Naive thymus-derived CD4-positive, alpha-beta T cell (primary cell): ENCODE results near the gene TMEM181. TPM values are rescaled to one million over a fixed set of nuclear protein-coding genes. Genes with fewer than 3 reads are reported as not detected.

Experiments used
- ATAC-seq: fragments of 150-1000 bp; cut with Tn5 transposase; 2 replicates; pipeline ENCODE4 v1.10.0; 2021; ENCODE audit warnings: mild to moderate bottlenecking, moderate library complexity
- CTCF ChIA-PET: fragments of 350-600 bp; sonication (Branson Sonifier 250); formaldehyde crosslinking; loops from one replicate; lab custom pipeline; 2021; ENCODE audit warnings: antibody characterized with exemption; lab: Charles Lee
- POLR2A ChIA-PET: fragments of 350-600 bp; sonication (Branson Sonifier 250); formaldehyde crosslinking; loops from one replicate; lab custom pipeline; 2021; ENCODE audit warnings: antibody characterized with exemption, inconsistent platforms; lab: Charles Lee
- DNase-seq, 9 donors: peaks; one replicate each; pipeline versions ENCODE4 v3.0.0 to v3.0.0-alpha.2; 2020 to 2022; ENCODE audit warnings: mixed read lengths in 1 of 9
- H3K27ac ChIP-seq: one replicate; pipeline ENCODE4 v1.7.0; 2013; ENCODE audit warnings: mild to moderate bottlenecking, low read depth, low read length, moderate library complexity
- H3K27me3 ChIP-seq, 2 donors: one replicate each; pipeline ENCODE4 v1.7.0; 2013; ENCODE audit warnings: low read length in 2 of 2, mild to moderate bottlenecking in 2 of 2, moderate library complexity in 2 of 2; ENCODE audit not compliant: control insufficient read depth in 2 of 2, insufficient read depth in 2 of 2
- H3K36me3 ChIP-seq, 3 experiments: 1 replicate in 2 of 3; 2 replicates in 1 of 3; pipeline ENCODE4 v1.7.0; 2013; ENCODE audit warnings: low read length in 3 of 3, mild to moderate bottlenecking in 3 of 3, moderate library complexity in 1 of 3; ENCODE audit not compliant: insufficient read depth in 3 of 3, control insufficient read depth in 2 of 3
- H3K4me1 ChIP-seq, 2 donors: one replicate each; pipeline ENCODE4 v1.7.0; 2013; ENCODE audit warnings: low read length in 2 of 2, mild to moderate bottlenecking in 2 of 2, moderate library complexity in 1 of 2; ENCODE audit not compliant: control insufficient read depth in 2 of 2, insufficient read depth in 2 of 2
- H3K4me3 ChIP-seq: 2 replicates; pipeline ENCODE4 v1.7.0; 2013; ENCODE audit warnings: mild to moderate bottlenecking, low read length
- H3K9me3 ChIP-seq, 3 experiments: 1 replicate in 2 of 3; 2 replicates in 1 of 3; pipeline ENCODE4 v1.7.0; 2013; ENCODE audit warnings: low read length in 3 of 3; ENCODE audit not compliant: control insufficient read depth in 2 of 3
- H3K27ac Mint-ChIP-seq, 9 donors: one replicate each; pipeline ENCODE4 v1.8.0; 2020 to 2022; ENCODE audit warnings: mixed read lengths in 9 of 9, mild to moderate bottlenecking in 8 of 9, moderate library complexity in 5 of 9, inconsistent platforms in 2 of 9
- H3K27me3 Mint-ChIP-seq, 5 donors: one replicate each; pipeline ENCODE4 v1.8.0; 2021 to 2022; ENCODE audit warnings: mixed read lengths in 5 of 5, mild to moderate bottlenecking in 1 of 5
- H3K36me3 Mint-ChIP-seq, 5 donors: one replicate each; pipeline ENCODE4 v1.8.0; 2020 to 2022; ENCODE audit warnings: mixed read lengths in 5 of 5, mild to moderate bottlenecking in 3 of 5, inconsistent platforms in 1 of 5
- H3K4me1 Mint-ChIP-seq, 7 donors: one replicate each; pipeline ENCODE4 v1.8.0; 2020 to 2022; ENCODE audit warnings: mixed read lengths in 7 of 7, mild to moderate bottlenecking in 3 of 7, inconsistent platforms in 1 of 7
- H3K4me3 Mint-ChIP-seq, 10 donors: one replicate each; pipeline ENCODE4 v1.8.0; 2020 to 2022; ENCODE audit warnings: mild to moderate bottlenecking in 10 of 10, mixed read lengths in 10 of 10, moderate library complexity in 6 of 10, inconsistent platforms in 2 of 10
- H3K9me3 Mint-ChIP-seq, 11 donors: one replicate each; pipeline ENCODE4 v1.8.0; 2020 to 2022; ENCODE audit warnings: mixed read lengths in 11 of 11, mild to moderate bottlenecking in 4 of 11, inconsistent platforms in 1 of 11, moderate library complexity in 1 of 11
- intact Hi-C, 2 donors: fragments of 100-400 bp; cut with micrococcal nuclease; formaldehyde crosslinking; loops; one replicate each; pipeline ENCODE4 v1.15.1; 2023
- polyA plus RNA-seq, 2 donors: library from polyadenylated mRNA; unstranded; fragments of 300-500 nt; fragmentation: Illumina TruSeq; gene quantifications; one replicate each; pipeline ENCODE4 v1.2.3, GENCODE V29; 2021
- total RNA-seq, 6 experiments: library from RNA in 5 of 6; stranded (reverse) in 5 of 6; gene quantifications; 1 replicate in 5 of 6; 2 replicates in 1 of 6; pipeline ENCODE4 v1.2.3 and lab custom pipeline; 2021 to 2026

TMEM181 gene
- total and polyA plus RNA-seq, 7 experiments from 2014 or later: 1.9 to 17.2 (median 15.7) TPM

GRCh38 chr6:158559338-158559894 is 475 bp upstream of the TMEM181 start:
- Mint-ChIP-seq H3K27ac (peak overlapping the region; percentile 59 to 91 (median 81)), H3K9me3 (no peaks in the 10 kb centered on the region), H3K27me3 (peaks cover 0 to 24% (median 0%) of the 10 kb centered on the region in 5 donors), H3K4me3 (peak overlapping the region; percentile 68 to 97 (median 80)), H3K4me1 (peaks cover 21 to 38% (median 37%) of the 10 kb centered on the region in 7 donors), H3K36me3 (peaks cover 0 to 4% (median 0%) of the 10 kb centered on the region in 5 donors)
- Histone ChIP-seq H3K36me3 (peaks cover 0 to 6% (median 0%) of the 10 kb centered on the region in 3 experiments), H3K27ac (peak overlapping the region; percentile 94), H3K4me1 (peaks cover 27 to 30% of the 10 kb centered on the region in 2 donors), H3K4me3 (peak overlapping the region; percentile 64), H3K9me3 (no peaks in the 10 kb centered on the region), H3K27me3 (no peaks in the 10 kb centered on the region)
- POLR2A ChIA-PET: interaction anchor here (0.7 to 2.7 kb wide), 6 partner anchors 8 to 480 kb away, joined by 3 to 13 read pairs (median 4); no protein-coding TSS in a partner anchor
- CTCF ChIA-PET: interaction anchor here (0.9 kb wide), 1 partner anchor 9 kb away, joined by 3 read pairs; no protein-coding TSS in a partner anchor
- DNase-seq: no peak
- intact Hi-C loops: no loop called here
- ATAC-seq: no peak

- H3K27me3 Mint-ChIP-seq: peaks cover 0 to 12% (median 0%) of the 10 kb centered on the region in 5 donors
- no peaks in the 10 kb centered on the region for H3K9me3 ChIP-seq
- CTCF ChIA-PET: no interaction called here
- H3K27me3 ChIP-seq: no peaks in the 10 kb centered on the region
- ATAC-seq (no peak), DNase-seq (peak in 1 of 9 donors; percentile 32)
- no peaks in the 10 kb centered on the region for H3K9me3 Mint-ChIP-seq
- peak overlapping the region; percentile 76 for H3K4me3 ChIP-seq
- H3K27ac ChIP-seq: peak overlapping the region; percentile 94
- POLR2A ChIA-PET: interaction anchor here (1.0 kb wide), 1 partner anchor 8 kb away, joined by 3 read pairs; no protein-coding TSS in a partner anchor
- H3K4me3 Mint-ChIP-seq: peak overlapping the region; percentile 90 to 98 (median 94)
- H3K27ac Mint-ChIP-seq: peak overlapping the region; percentile 93 to 97 (median 94)
- H3K4me1 Mint-ChIP-seq: peaks cover 31 to 52% (median 50%) of the 10 kb centered on the region in 7 donors
- H3K36me3 Mint-ChIP-seq: peaks cover 0 to 6% (median 0%) of the 10 kb centered on the region in 5 donors
- intact Hi-C loops: loop anchor here (1.0 to 10.0 kb wide), 15 partner anchors 24 to 1286 kb away; partner anchors contain the start of genes DYNLT1 (in 2 of the 2), GTF2H5 (in 2 of the 2) and SERAC1 (in 2 of the 2)
- H3K36me3 ChIP-seq: peaks cover 0 to 6% (median 0%) of the 10 kb centered on the region in 3 experiments
- peaks cover 30 to 45% of the 10 kb centered on the region in 2 donors for H3K4me1 ChIP-seq
These were observed 987 bp downstream of the TMEM181 start for GRCh38 chr6:158560836-158561320.

DNA sequence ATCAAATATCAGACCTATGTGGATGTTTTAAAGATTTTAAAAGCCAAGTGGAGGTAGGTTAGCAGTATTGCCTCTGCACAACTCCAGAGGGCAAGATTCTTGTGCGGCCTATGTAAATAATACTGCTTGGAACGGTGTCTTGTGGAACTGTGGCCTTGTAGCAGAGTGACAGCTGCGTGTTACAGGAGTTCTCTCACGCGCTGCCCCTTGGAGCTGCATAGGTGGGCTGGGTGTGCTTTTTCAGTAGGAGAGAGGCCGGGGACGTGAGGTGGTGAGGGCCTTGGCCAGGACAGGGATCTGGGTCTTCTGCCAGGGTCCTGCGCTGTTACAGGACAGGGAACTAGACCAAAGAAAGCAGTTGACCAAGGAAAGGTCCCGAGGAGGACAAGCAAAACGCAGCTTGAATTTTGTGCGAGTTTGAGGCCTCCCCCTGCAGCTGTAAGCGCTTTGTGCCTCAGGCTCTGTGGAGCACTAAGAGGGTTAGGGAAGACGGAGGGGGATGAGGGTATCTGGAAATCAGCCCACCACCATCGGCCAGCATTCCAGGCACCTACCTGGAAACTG is 1.5 kb downstream of the TMEM181 start:
- peaks cover 30 to 49% of the 10 kb centered on the region in 2 donors for H3K4me1 ChIP-seq
- ChIA-PET CTCF (no interaction called here), POLR2A (interaction anchor here (1.0 kb wide), 1 partner anchor 8 kb away, joined by 3 read pairs; no protein-coding TSS in a partner anchor)
- H3K4me3 ChIP-seq: peak overlapping the region; percentile 76
- H3K36me3 ChIP-seq: peaks cover 0 to 6% (median 0%) of the 10 kb centered on the region in 3 experiments
- peak overlapping the region; percentile 94 for H3K27ac ChIP-seq
- peaks cover 37 to 58% (median 55%) of the 10 kb centered on the region in 7 donors for H3K4me1 Mint-ChIP-seq
- no peaks in the 10 kb centered on the region for H3K27me3 ChIP-seq
- DNase-seq (no peak), ATAC-seq (no peak)
- peak overlapping the region; percentile 76 to 97 (median 94) for H3K27ac Mint-ChIP-seq
- intact Hi-C loops: loop anchor here (2.0 to 10.0 kb wide), 10 partner anchors 25 to 1287 kb away; partner anchors contain the start of genes GTF2H5 (in 1 of the 2) and SERAC1 (in 1 of the 2)
- H3K36me3 Mint-ChIP-seq: peaks cover 0 to 10% (median 0%) of the 10 kb centered on the region in 5 donors
- H3K9me3 ChIP-seq: no peaks in the 10 kb centered on the region
- peak overlapping the region; percentile 90 to 98 (median 94) for H3K4me3 Mint-ChIP-seq
- no peaks in the 10 kb centered on the region for H3K9me3 Mint-ChIP-seq
- H3K27me3 Mint-ChIP-seq: peaks cover 0 to 9% (median 0%) of the 10 kb centered on the region in 5 donors

DNA sequence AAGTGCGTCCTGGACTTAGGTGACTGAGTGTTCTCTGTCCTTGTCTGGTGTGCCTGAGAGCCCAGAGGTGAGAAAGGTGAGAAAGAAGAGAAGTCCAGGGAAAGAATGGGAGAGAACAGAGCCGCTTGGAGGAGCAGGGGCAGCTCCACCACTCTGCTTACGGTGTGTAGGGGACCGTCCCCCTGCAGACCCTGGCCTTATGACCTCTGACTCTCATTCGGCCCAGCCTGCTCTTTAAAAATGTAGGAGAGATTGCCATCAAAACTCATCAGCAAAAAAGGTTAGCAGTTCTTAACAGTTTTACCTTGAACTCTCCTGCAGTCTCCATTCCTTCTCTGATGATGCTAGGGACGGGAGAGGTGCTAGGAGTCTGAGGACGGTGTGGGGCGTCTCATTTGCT is 2.0 kb downstream of the TMEM181 start:
- peak overlapping the region; percentile 40 to 97 (median 94) for H3K4me3 Mint-ChIP-seq
- H3K4me1 ChIP-seq: peaks cover 30 to 51% of the 10 kb centered on the region in 2 donors
- H3K27ac ChIP-seq: no peak overlapping the region
- intact Hi-C loops: loop anchor here (2.0 to 10.0 kb wide), 10 partner anchors 25 to 1287 kb away; partner anchors contain the start of genes GTF2H5 (in 1 of the 2) and SERAC1 (in 1 of the 2)
- peaks cover 0 to 6% (median 0%) of the 10 kb centered on the region in 5 donors for H3K27me3 Mint-ChIP-seq
- H3K4me3 ChIP-seq: peak overlapping the region; percentile 76
- H3K27ac Mint-ChIP-seq: peak overlapping the region in 6 of 9 donors; percentile 2 to 95 (median 62)
- ATAC-seq (no peak), DNase-seq (no peak)
- H3K36me3 Mint-ChIP-seq: peaks cover 0 to 12% (median 0%) of the 10 kb centered on the region in 5 donors
- H3K27me3 ChIP-seq: no peaks in the 10 kb centered on the region
- ChIA-PET POLR2A (interaction anchor here (1.0 kb wide), 1 partner anchor 9 kb away, joined by 3 read pairs; no protein-coding TSS in a partner anchor), CTCF (no interaction called here)
- H3K36me3 ChIP-seq: peaks cover 0 to 6% (median 0%) of the 10 kb centered on the region in 3 experiments
- peaks cover 42 to 62% (median 60%) of the 10 kb centered on the region in 7 donors for H3K4me1 Mint-ChIP-seq
- no peaks in the 10 kb centered on the region for H3K9me3 ChIP-seq
- no peaks in the 10 kb centered on the region for H3K9me3 Mint-ChIP-seq

DNA sequence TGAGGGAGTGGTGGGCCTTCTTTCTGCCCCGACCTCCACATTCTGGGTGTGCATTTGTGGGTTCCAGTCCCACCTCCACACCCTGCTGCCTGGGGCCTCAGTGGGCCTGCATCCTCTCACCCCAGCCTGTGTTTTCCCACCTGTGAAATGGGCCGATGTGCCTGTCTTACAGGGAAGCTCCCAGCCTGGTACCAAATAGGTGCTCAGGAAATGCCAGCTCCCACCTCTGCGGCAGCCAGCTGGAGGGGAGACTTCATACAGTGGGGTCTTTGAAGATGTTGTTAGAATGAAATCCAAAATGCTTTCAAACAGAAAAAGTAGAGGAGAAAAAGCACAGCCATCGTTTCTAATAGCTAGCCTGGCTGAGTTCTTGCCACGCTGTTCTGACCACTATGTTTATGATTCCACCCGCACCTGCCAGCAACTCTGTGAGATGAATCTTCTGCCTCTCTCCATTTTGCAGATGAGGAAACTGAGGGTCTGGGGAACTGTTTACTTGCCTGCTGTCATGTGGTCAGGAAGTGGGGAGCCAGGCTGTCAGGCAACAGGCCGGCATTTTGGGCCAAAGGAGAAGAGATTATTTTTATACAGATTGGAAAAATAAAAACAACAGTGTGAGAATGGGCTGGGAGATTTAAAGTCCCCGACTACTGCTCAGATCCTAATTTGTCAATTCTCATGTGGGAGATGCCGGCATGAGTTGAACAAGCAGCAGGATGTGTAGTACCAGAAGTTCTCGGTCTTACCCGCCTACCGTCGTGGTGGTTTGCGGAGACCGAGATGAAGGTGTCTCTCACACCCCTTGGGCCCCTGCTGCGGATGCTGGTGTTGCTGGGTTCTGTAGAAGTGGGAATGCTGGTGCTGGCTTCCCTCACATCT is 4.6 kb downstream of the TMEM181 start:
- H3K27ac Mint-ChIP-seq: peak overlapping the region in 7 of 9 donors; percentile 46 to 85 (median 65)
- CTCF ChIA-PET: interaction anchor here (1.5 kb wide), 1 partner anchor 41 kb away, joined by 3 read pairs; no protein-coding TSS in a partner anchor
- H3K4me3 Mint-ChIP-seq: peak overlapping the region in 6 of 10 donors; percentile 7 to 65 (median 30)
- no peaks in the 10 kb centered on the region for H3K27me3 ChIP-seq
- H3K4me1 ChIP-seq: peaks cover 41 to 71% of the 10 kb centered on the region in 2 donors
- intact Hi-C loops: loop anchor here (5.0 to 10.0 kb wide), 5 partner anchors 47 to 1290 kb away; partner anchors contain the start of genes GTF2H5 (in 1 of the 2) and SERAC1 (in 1 of the 2)
- H3K36me3 ChIP-seq: peaks cover 0 to 6% (median 0%) of the 10 kb centered on the region in 3 experiments
- no peaks in the 10 kb centered on the region for H3K9me3 ChIP-seq
- ATAC-seq (peak; percentile 11), DNase-seq (no peak)
- H3K27ac ChIP-seq: no peak overlapping the region
- H3K9me3 Mint-ChIP-seq: no peaks in the 10 kb centered on the region
- peaks cover 64 to 85% (median 76%) of the 10 kb centered on the region in 7 donors for H3K4me1 Mint-ChIP-seq
- H3K4me3 ChIP-seq: peak overlapping the region; percentile 8
- peaks cover 0 to 16% (median 0%) of the 10 kb centered on the region in 5 donors for H3K36me3 Mint-ChIP-seq
- POLR2A ChIA-PET: interaction anchor here (0.6 to 1.5 kb wide), 6 partner anchors 18 to 371 kb away, joined by 3 read pairs; no protein-coding TSS in a partner anchor
- H3K27me3 Mint-ChIP-seq: peaks cover 0 to 2% (median 0%) of the 10 kb centered on the region in 5 donors
